T-cell (primary cell): ENCODE results near the gene CTTNBP2NL. TPM values are rescaled to one million over a fixed set of nuclear protein-coding genes. Genes with fewer than 3 reads are reported as not detected.

Source experiments
- ATAC-seq, 4 experiments: fragments of 200-7000 bp in 3 of 4; fragments of 150-1000 bp in 1 of 4; cut with Tn5 transposase; replicated peaks in 1 of 4; 1 replicate in 3 of 4; 2 replicates in 1 of 4; pipeline ENCODE4 v1.10.0; 2021; ENCODE audit warnings: moderate library complexity in 3 of 4, mild to moderate bottlenecking in 2 of 4, moderate number of reproducible peaks in 1 of 4
- CTCF ChIA-PET, 2 donors: fragments of 300-600 bp; sonication (Branson Sonifier 250); formaldehyde crosslinking; loops; one replicate each; lab custom pipeline; 2022; ENCODE audit warnings: antibody characterized with exemption in 2 of 2; lab: Charles Lee
- POLR2A ChIA-PET, 2 donors: fragments of 300-600 bp; sonication (Branson Sonifier 250); formaldehyde crosslinking; loops; one replicate each; lab custom pipeline; 2022; ENCODE audit warnings: antibody characterized with exemption in 2 of 2; lab: Charles Lee
- DNase-seq, 35 experiments: peaks; one replicate each; pipeline versions ENCODE4 v3.0.0 to v3.0.0-alpha.2; 2013 to 2023
- H3K27ac ChIP-seq: one replicate; pipeline ENCODE4 v1.5.1; 2013; ENCODE audit warnings: low read length
- H3K27me3 ChIP-seq, 2 experiments: replicated peaks in 1 of 2; 1 replicate in 1 of 2; 2 replicates in 1 of 2; pipeline versions ENCODE4 v1.6.1 to v1.7.0; 2013; ENCODE audit warnings: low read length in 1 of 2, mixed read lengths in 1 of 2; ENCODE audit not compliant: control insufficient read depth in 2 of 2, insufficient read depth in 2 of 2; ENCODE audit errors: extremely low read depth in 1 of 2
- H3K36me3 ChIP-seq, 2 donors: 1 replicate in 1 of 2; 2 replicates in 1 of 2; pipeline versions ENCODE4 v1.6.1 to v1.7.0; 2013; ENCODE audit warnings: low read length in 1 of 2; ENCODE audit not compliant: control insufficient read depth in 2 of 2, insufficient read depth in 1 of 2; ENCODE audit errors: extremely low read depth in 1 of 2
- H3K4me1 ChIP-seq, 2 experiments: 1 replicate in 1 of 2; 2 replicates in 1 of 2; pipeline versions ENCODE4 v1.6.1 to v1.7.0; 2013; ENCODE audit warnings: low read length in 2 of 2, mixed read lengths in 1 of 2; ENCODE audit not compliant: insufficient read depth in 2 of 2, control insufficient read depth in 1 of 2; ENCODE audit errors: extremely low read depth in 1 of 2
- H3K4me3 ChIP-seq, 2 donors: 1 replicate in 1 of 2; 2 replicates in 1 of 2; pipeline versions ENCODE4 v1.5.1 to v1.7.0; 2013; ENCODE audit warnings: mild to moderate bottlenecking in 2 of 2, low read length in 1 of 2, moderate library complexity in 1 of 2; ENCODE audit not compliant: control insufficient read depth in 1 of 2; ENCODE audit errors: extremely low read depth in 1 of 2
- H3K9me3 ChIP-seq: 2 replicates; pipeline ENCODE4 v1.7.0; 2013
- H3K27ac Mint-ChIP-seq, 2 donors: one replicate each; pipeline ENCODE4 v1.8.0; 2020 to 2021; ENCODE audit warnings: mild to moderate bottlenecking in 2 of 2, mixed read lengths in 2 of 2
- H3K27me3 Mint-ChIP-seq, 2 donors: one replicate each; pipeline ENCODE4 v1.8.0; 2021 to 2022; ENCODE audit warnings: mixed read lengths in 2 of 2
- H3K36me3 Mint-ChIP-seq: one replicate; pipeline ENCODE4 v1.8.0; 2021; ENCODE audit warnings: mixed read lengths
- H3K4me1 Mint-ChIP-seq, 3 donors: one replicate each; pipeline ENCODE4 v1.8.0; 2020 to 2022; ENCODE audit warnings: mixed read lengths in 3 of 3, mild to moderate bottlenecking in 1 of 3
- H3K4me3 Mint-ChIP-seq, 3 donors: one replicate each; pipeline ENCODE4 v1.8.0; 2020 to 2022; ENCODE audit warnings: mild to moderate bottlenecking in 3 of 3, mixed read lengths in 3 of 3, moderate library complexity in 3 of 3
- H3K9me3 Mint-ChIP-seq, 3 donors: one replicate each; pipeline ENCODE4 v1.8.0; 2020 to 2022; ENCODE audit warnings: mixed read lengths in 3 of 3
- WGBS: methylation state at CpG from one replicate; pipeline ENCODE4 v1.1.5; 2013; ENCODE audit warnings: missing lambda C conversion rate; ENCODE audit not compliant: insufficient coverage; 5-methylcytosine and 5-hydroxymethylcytosine counted together
- total RNA-seq, 35 experiments: library from RNA in 6 of 35; stranded (reverse) in 6 of 35; fragments of 120-200 nt in 1 of 35; gene quantifications; one replicate each; pipeline versions ENCODE4 v1.2.1 to v1.2.4 and lab custom pipeline; 2013 to 2026

CTTNBP2NL gene
- total RNA-seq, 5 donors from 2014 or later (not counting 1 experiment from before 2014, with no cell fraction given): 0.37 to 1.1 (median 0.51) TPM

DNA sequence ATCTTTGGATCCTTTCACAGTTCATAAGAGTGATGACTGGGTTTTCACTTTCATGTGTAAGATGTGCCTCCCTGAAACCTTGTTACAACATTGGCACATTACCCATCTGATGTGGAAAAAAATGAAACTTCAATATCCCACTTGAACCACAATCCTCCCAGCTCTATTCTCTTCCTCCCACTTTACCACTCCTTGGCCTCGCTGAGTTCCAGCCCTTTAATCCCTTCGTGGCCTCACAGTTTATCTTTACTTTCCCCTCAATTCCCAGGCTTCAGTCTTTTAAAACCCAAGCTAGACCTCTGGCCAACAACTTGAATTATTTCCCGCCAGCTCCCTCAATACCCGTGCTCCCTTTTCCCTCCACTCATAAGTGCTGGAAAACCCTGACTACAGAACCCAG, 25.0 kb upstream of the CTTNBP2NL start:
- Histone ChIP-seq H3K27me3 (peaks cover 14 to 22% of the 10 kb centered on the region in 2 experiments), H3K36me3 (no peaks in the 10 kb centered on the region), H3K9me3 (no peaks in the 10 kb centered on the region), H3K27ac (no peak overlapping the region), H3K4me1 (peaks cover 2 to 5% of the 10 kb centered on the region in 2 experiments), H3K4me3 (no peak overlapping the region)
- DNase-seq: no peak
- H3K36me3 Mint-ChIP-seq: no peaks in the 10 kb centered on the region
- ATAC-seq: no peak
- peaks cover 4 to 6% (median 4%) of the 10 kb centered on the region in 3 donors for H3K4me1 Mint-ChIP-seq
- peak overlapping the region in 1 of 2 donors; percentile 3 for H3K27ac Mint-ChIP-seq
- H3K4me3 Mint-ChIP-seq: no peak overlapping the region
- POLR2A ChIA-PET: interaction anchor here in 1 of 2 donors (0.6 kb wide), 1 partner anchor 8 kb away, joined by 7 read pairs; no protein-coding TSS in a partner anchor
- 69% methylated on average over 3 of the region's 4 CpGs for WGBS
- CTCF ChIA-PET: interaction anchor here (0.6 to 1.2 kb wide), 4 partner anchors 14 to 92 kb away, joined by 3 read pairs; no protein-coding TSS in a partner anchor
- H3K27me3 Mint-ChIP-seq: peaks cover 36 to 37% of the 10 kb centered on the region in 2 donors
- no peaks in the 10 kb centered on the region for H3K9me3 Mint-ChIP-seq

DNA sequence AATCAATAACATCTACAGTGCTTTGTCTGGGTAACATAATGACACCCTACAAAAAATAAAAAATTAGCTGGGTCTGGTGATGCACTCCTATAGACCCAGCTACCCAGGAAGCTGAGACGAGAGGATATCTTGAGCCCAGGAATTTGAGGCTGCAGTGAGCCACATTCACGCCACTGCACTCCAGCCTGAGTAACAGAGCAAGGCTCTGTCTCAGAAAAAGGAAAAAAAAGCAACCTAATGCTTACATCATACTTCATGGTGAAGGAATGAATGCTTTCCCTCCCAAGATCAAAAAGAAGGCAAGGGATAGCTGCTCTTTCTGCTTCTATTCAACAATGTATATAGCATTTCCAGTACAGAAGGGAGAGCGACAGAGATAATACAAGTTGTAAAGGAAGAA, 24.2 kb upstream of the CTTNBP2NL start:
- H3K4me3 ChIP-seq: no peak overlapping the region
- CTCF ChIA-PET: interaction anchor here in 1 of 2 donors (0.7 to 1.1 kb wide), 3 partner anchors 13 to 532 kb away, joined by 3 to 4 read pairs (median 3); no protein-coding TSS in a partner anchor
- ATAC-seq: no peak

GRCh38 chr1:112373806-112374205, 22.2 kb upstream of the CTTNBP2NL start:
- Mint-ChIP-seq H3K4me3 (no peak overlapping the region), H3K36me3 (no peaks in the 10 kb centered on the region), H3K27ac (no peak overlapping the region), H3K27me3 (peaks cover 39 to 42% of the 10 kb centered on the region in 2 donors), H3K9me3 (no peaks in the 10 kb centered on the region), H3K4me1 (peaks cover 4 to 6% (median 4%) of the 10 kb centered on the region in 3 donors)
- Histone ChIP-seq H3K9me3 (no peaks in the 10 kb centered on the region), H3K36me3 (no peaks in the 10 kb centered on the region), H3K27ac (no peak overlapping the region), H3K27me3 (peaks cover 13 to 23% of the 10 kb centered on the region in 2 experiments), H3K4me1 (peaks cover 2 to 5% of the 10 kb centered on the region in 2 experiments), H3K4me3 (no peak overlapping the region)
- DNase-seq (no peak), ATAC-seq (no peak)
- ChIA-PET POLR2A (no interaction called here), CTCF (no interaction called here)
- WGBS: 78% methylated on average over 1 of the region's 1 CpG

More for the DNA sequence above, 24.2 kb upstream of the CTTNBP2NL start:
- Mint-ChIP-seq H3K36me3 (no peaks in the 10 kb centered on the region), H3K4me3 (no peak overlapping the region), H3K9me3 (no peaks in the 10 kb centered on the region), H3K27ac (no peak overlapping the region), H3K4me1 (peaks cover 4 to 6% (median 4%) of the 10 kb centered on the region in 3 donors), H3K27me3 (peaks cover 37 to 39% of the 10 kb centered on the region in 2 donors)
- no peak for DNase-seq
- POLR2A ChIA-PET: no interaction called here
- peaks cover 2 to 5% of the 10 kb centered on the region in 2 experiments for H3K4me1 ChIP-seq
- WGBS: 80% methylated on average over 1 of the region's 3 CpGs
- H3K36me3 ChIP-seq: no peaks in the 10 kb centered on the region
- no peak overlapping the region for H3K27ac ChIP-seq
- H3K9me3 ChIP-seq: no peaks in the 10 kb centered on the region
- H3K27me3 ChIP-seq: peaks cover 14 to 22% of the 10 kb centered on the region in 2 experiments

- Mint-ChIP-seq H3K4me3 (no peak overlapping the region), H3K9me3 (no peaks in the 10 kb centered on the region), H3K27ac (no peak overlapping the region), H3K27me3 (peaks cover 33 to 41% of the 10 kb centered on the region in 2 donors), H3K36me3 (no peaks in the 10 kb centered on the region), H3K4me1 (no peaks in the 10 kb centered on the region)
- Histone ChIP-seq H3K9me3 (no peaks in the 10 kb centered on the region), H3K4me1 (no peaks in the 10 kb centered on the region), H3K27me3 (peaks cover 7 to 21% of the 10 kb centered on the region in 2 experiments), H3K36me3 (no peaks in the 10 kb centered on the region), H3K4me3 (no peak overlapping the region), H3K27ac (no peak overlapping the region)
- CTCF ChIA-PET: no interaction called here
- no peak for ATAC-seq
- WGBS: no CpG with 5 or more reads among the region's 1 CpG
- DNase-seq: no peak
- POLR2A ChIA-PET: no interaction called here
Observed at GRCh38 chr1:112375701-112376100, 20.3 kb upstream of the CTTNBP2NL start.

DNA sequence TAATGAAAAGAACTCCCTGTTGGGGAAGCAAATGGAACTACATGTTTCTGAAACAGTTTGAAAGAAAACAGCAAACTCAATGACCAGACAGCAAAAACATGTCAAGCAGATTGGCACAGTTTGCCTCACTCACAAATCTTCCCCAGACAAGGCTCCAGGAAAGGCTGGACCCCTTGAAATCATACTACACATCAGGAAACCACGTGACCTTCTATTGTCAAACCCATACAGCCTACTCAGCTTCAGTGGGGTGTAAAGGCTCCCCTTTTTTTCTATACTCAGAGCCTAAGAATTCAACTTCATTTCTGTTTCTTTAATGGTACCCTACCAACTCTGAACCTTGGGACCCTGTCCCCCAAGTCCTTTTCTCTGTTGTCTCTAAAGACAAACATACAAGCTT, 15.7 kb upstream of the CTTNBP2NL start:
- Histone ChIP-seq H3K4me3 (no peak overlapping the region), H3K27me3 (peaks cover 2 to 12% of the 10 kb centered on the region in 2 experiments), H3K36me3 (no peaks in the 10 kb centered on the region), H3K9me3 (no peaks in the 10 kb centered on the region), H3K27ac (no peak overlapping the region), H3K4me1 (no peaks in the 10 kb centered on the region)
- H3K9me3 Mint-ChIP-seq: no peaks in the 10 kb centered on the region
- H3K4me1 Mint-ChIP-seq: no peaks in the 10 kb centered on the region
- no CpG with 5 or more reads among the region's 1 CpG for WGBS
- H3K27me3 Mint-ChIP-seq: peaks cover 37 to 44% of the 10 kb centered on the region in 2 donors
- ATAC-seq: no peak
- no peak overlapping the region for H3K4me3 Mint-ChIP-seq
- H3K36me3 Mint-ChIP-seq: no peaks in the 10 kb centered on the region
- ChIA-PET CTCF (interaction anchor here (0.9 to 1.0 kb wide), 2 partner anchors 14 to 335 kb away, joined by 3 to 4 read pairs; no protein-coding TSS in a partner anchor), POLR2A (no interaction called here)
- no peak overlapping the region for H3K27ac Mint-ChIP-seq
- no peak for DNase-seq

DNA sequence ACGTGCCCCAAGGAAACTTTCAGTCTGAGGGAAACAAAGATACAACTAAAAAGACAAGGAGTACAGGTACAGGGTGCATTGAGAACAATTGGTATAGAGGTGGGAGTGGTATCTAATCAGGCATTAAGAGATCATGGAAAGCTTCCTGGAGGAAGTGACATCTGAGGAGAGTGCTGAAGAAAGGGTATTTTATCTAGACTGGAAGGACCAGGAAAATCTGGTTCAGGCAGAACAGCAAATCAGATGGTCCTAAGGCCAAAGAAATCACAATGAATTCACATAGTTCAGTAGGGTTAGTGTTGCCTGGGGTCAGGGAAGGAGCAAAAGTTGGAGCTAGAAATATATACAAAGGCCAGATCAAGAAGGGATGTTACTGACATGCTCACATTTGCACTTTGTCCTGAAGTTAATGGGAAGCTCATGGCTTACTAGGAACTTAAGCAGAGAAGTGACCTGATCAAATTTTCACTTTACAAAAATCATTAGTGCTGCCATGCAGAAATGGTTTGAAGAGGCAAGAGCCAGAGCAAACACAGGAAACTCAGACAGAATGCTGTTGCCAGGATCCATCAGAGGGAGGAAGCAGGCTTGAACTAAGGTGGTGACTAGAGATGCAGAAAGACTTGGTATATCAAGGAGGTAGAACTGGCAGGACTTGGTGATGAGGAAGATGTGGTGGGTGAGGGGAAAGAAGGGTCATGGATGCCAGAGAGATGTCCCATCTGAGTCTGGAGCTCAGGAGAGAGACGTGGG, 14.5 kb upstream of the CTTNBP2NL start:
- Mint-ChIP-seq H3K4me3 (no peak overlapping the region), H3K27ac (no peak overlapping the region), H3K27me3 (peaks cover 37 to 44% of the 10 kb centered on the region in 2 donors), H3K9me3 (no peaks in the 10 kb centered on the region), H3K36me3 (no peaks in the 10 kb centered on the region), H3K4me1 (no peaks in the 10 kb centered on the region)
- H3K4me3 ChIP-seq: no peak overlapping the region
- ATAC-seq: no peak
- no peaks in the 10 kb centered on the region for H3K36me3 ChIP-seq
- H3K9me3 ChIP-seq: no peaks in the 10 kb centered on the region
- no peak for DNase-seq
- 62% methylated on average over 2 of the region's 2 CpGs for WGBS
- H3K4me1 ChIP-seq: no peaks in the 10 kb centered on the region
- no peak overlapping the region for H3K27ac ChIP-seq
- ChIA-PET POLR2A (no interaction called here), CTCF (interaction anchor here in 1 of 2 donors (0.8 to 1.0 kb wide), 2 partner anchors 15 to 25 kb away, joined by 3 read pairs; no protein-coding TSS in a partner anchor)
- H3K27me3 ChIP-seq: peaks cover 2 to 18% of the 10 kb centered on the region in 2 experiments
